ENCODE data around the gene PTCRA.

GRCh38 chr6:42958125-42958524 lies 42.3 kb downstream of the PTCRA start:
- TF ChIP-seq CTCF (IDR thresholded peaks at IDR 0.05) = no peak
- no peak for TF ChIP-seq BHLHE40 (IDR thresholded peaks at IDR 0.05; ENCODE audit: low read depth, low read length)
- TF ChIP-seq POLR2A (IDR thresholded peaks at IDR 0.05; ENCODE audit: low read length) = no peak
- no peak for TF ChIP-seq HDAC2 (IDR thresholded peaks at IDR 0.05)
- no peak for TF ChIP-seq E2F6 (IDR thresholded peaks at IDR 0.05; ENCODE audit: borderline replicate concordance, low read depth)
- no peak for TF ChIP-seq MAFK (IDR thresholded peaks at IDR 0.05; ENCODE audit: partially characterized antibody)
- TF ChIP-seq JUN (IDR thresholded peaks at IDR 0.05) = no peak
- TF ChIP-seq PBX3 (IDR thresholded peaks at IDR 0.05) = no peak
